Osteoblast (primary cell): ENCODE measurements around the gene SIN3A. TPM values are rescaled to one million over a fixed set of nuclear protein-coding genes. Genes with fewer than 3 reads are reported as not detected.
"Not testable (repeated sequence)": the region's sequence is repeated elsewhere in the genome, so short reads cannot be mapped to it uniquely, and the experiment has no call there.

Experiments used
- DNase-seq: peaks from one replicate; pipeline ENCODE4 v3.0.0; 2011; ENCODE audit warnings: low spot score, mixed read lengths; ENCODE audit not compliant: insufficient read length; ENCODE audit errors: missing footprints
- H2AFZ ChIP-seq: 2 replicates; pipeline ENCODE4 v1.6.0; 2011; ENCODE audit warnings: mild to moderate bottlenecking, low read length
- H3K27ac ChIP-seq: 2 replicates; pipeline ENCODE4 v1.5.1; 2011; ENCODE audit warnings: mild to moderate bottlenecking, low read depth, low read length, moderate library complexity
- H3K27me3 ChIP-seq: 2 replicates; pipeline ENCODE4 v1.6.0; 2012; ENCODE audit warnings: mild to moderate bottlenecking, control low read depth, inconsistent platforms, low read length, moderate library complexity; ENCODE audit not compliant: insufficient read depth
- H3K36me3 ChIP-seq: 2 replicates; pipeline ENCODE4 v1.5.1; 2011; ENCODE audit warnings: mild to moderate bottlenecking, low read length, control low read depth, moderate library complexity; ENCODE audit not compliant: insufficient read depth
- H3K4me1 ChIP-seq: 2 replicates; pipeline ENCODE4 v1.5.1; 2011; ENCODE audit warnings: mild to moderate bottlenecking, low read length, control low read depth, moderate library complexity; ENCODE audit not compliant: insufficient read depth
- H3K4me2 ChIP-seq: 2 replicates; pipeline ENCODE4 v1.6.0; 2011; ENCODE audit warnings: mild to moderate bottlenecking, low read length; ENCODE audit not compliant: insufficient read depth
- H3K4me3 ChIP-seq: fragments of 200-600 bp; sonication (generic); 3 replicates; pipeline ENCODE4 v1.5.1; 2012; ENCODE audit warnings: mild to moderate bottlenecking, low read length, inconsistent platforms; ENCODE audit not compliant: insufficient read depth
- H3K79me2 ChIP-seq: 2 replicates; pipeline ENCODE4 v1.6.0; 2012; ENCODE audit warnings: mild to moderate bottlenecking, low read length, control low read depth, inconsistent platforms; ENCODE audit not compliant: insufficient read depth
- H3K9me3 ChIP-seq: 2 replicates; pipeline ENCODE4 v1.5.1; 2011; ENCODE audit warnings: low read depth, low read length, control low read depth
- H4K20me1 ChIP-seq: 2 replicates; pipeline ENCODE4 v1.6.0; 2012; ENCODE audit warnings: mild to moderate bottlenecking, low read length, control low read depth; ENCODE audit not compliant: insufficient read depth
- total RNA-seq: library from RNA; depleted of rRNA; stranded (reverse); fragments of >200 nt; gene quantifications from 2 replicates; pipeline ENCODE4 v1.2.3, GENCODE V29; 2012
- TF ChIP-seq, protein P1 (sequence below): IDR thresholded peaks from 2 replicates; pipeline ENCODE4 v1.5.1; 2011; ENCODE audit warnings: mild to moderate bottlenecking, low read depth, low read length, moderate library complexity; ENCODE audit errors: extremely low read depth

SIN3A gene
- total RNA-seq, 1 donor, result 36.2 TPM

DNA sequence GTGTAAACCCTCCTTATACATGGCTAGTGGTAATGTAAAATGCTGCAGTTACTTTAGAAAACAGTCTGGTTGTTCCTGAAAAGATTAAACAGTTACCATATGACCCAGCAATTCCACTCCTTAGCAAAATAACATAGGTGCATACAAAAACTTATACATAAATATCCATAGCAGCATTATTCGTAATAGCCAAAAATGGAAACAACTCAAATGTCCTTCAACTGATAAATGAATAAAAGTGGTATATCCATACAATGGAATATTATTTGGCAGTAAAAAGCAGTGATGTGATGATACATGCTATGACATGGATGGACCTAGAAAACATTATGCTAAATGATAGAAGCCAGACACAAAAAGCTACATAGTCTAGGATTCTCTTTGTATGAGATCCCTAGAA lies 31.6 kb upstream of the SIN3A start:
- Histone ChIP-seq H3K4me1 (no peaks in the 10 kb centered on the region), H3K27me3 (no peaks in the 10 kb centered on the region), H3K4me2 (no peak overlapping the region), H3K36me3 (peaks cover 29% of the 10 kb centered on the region), H4K20me1 (no peaks in the 10 kb centered on the region), H3K4me3 (no peak overlapping the region), H2AFZ (no peak overlapping the region), H3K79me2 (no peaks in the 10 kb centered on the region), H3K27ac (no peak overlapping the region), H3K9me3 (no peaks in the 10 kb centered on the region)
- TF ChIP-seq, protein P1, sequence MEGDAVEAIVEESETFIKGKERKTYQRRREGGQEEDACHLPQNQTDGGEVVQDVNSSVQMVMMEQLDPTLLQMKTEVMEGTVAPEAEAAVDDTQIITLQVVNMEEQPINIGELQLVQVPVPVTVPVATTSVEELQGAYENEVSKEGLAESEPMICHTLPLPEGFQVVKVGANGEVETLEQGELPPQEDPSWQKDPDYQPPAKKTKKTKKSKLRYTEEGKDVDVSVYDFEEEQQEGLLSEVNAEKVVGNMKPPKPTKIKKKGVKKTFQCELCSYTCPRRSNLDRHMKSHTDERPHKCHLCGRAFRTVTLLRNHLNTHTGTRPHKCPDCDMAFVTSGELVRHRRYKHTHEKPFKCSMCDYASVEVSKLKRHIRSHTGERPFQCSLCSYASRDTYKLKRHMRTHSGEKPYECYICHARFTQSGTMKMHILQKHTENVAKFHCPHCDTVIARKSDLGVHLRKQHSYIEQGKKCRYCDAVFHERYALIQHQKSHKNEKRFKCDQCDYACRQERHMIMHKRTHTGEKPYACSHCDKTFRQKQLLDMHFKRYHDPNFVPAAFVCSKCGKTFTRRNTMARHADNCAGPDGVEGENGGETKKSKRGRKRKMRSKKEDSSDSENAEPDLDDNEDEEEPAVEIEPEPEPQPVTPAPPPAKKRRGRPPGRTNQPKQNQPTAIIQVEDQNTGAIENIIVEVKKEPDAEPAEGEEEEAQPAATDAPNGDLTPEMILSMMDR, result no peak
- no peak for DNase-seq

DNA sequence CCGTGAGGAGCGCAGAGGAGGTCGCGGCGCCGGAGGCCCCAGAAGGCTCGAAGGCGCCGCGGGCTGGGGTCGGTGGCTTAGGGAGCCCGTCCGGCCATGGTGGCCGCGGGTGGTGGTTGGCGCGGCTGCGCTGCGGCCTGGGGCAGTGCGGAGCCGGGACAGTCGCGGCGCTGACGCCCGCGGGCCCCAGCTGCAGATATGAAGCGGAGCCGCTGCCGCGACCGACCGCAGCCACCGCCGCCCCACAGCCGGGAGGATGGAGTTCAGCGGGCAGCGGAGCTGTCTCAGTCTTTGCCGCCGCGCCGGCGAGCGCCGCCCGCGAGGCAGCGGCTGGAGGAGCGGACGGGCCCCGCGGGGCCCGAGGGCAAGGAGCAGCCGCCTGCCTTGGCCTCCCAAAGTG lies 29.0 kb upstream of the SIN3A start:
- H3K79me2 ChIP-seq, DNase-seq, H2AFZ ChIP-seq, H4K20me1 ChIP-seq, H3K4me3 ChIP-seq, H3K27me3 ChIP-seq, H3K4me2 ChIP-seq, H3K9me3 ChIP-seq, H3K4me1 ChIP-seq, H3K27ac ChIP-seq: not testable (repeated sequence)
- peaks cover 22% of the 10 kb centered on the region for H3K36me3 ChIP-seq

DNA sequence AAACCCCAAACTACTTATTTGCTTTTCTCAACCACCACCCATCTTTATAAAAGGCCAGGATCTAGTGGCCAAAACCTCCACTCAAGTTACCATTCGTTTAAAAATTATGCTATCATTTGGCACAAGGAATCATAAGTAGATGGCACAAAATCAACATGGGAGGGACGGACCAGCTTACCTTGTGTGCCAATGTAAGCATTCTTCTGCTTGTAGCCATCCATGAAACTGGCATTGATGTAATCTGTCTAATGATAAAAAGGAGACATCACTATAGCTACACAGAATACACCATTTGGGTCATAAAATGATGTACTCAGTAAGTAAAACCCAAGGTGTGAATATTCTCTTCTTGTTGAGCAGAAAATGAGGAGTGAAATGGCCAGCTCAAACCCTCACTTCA lies 28.2 kb upstream of the SIN3A start:
- Histone ChIP-seq H3K36me3 (peaks cover 26% of the 10 kb centered on the region), H3K79me2 (no peaks in the 10 kb centered on the region), H3K4me1 (no peaks in the 10 kb centered on the region), H3K4me2 (no peak overlapping the region), H3K27me3 (no peaks in the 10 kb centered on the region), H3K27ac (no peak overlapping the region), H3K9me3 (no peaks in the 10 kb centered on the region), H4K20me1 (no peaks in the 10 kb centered on the region), H2AFZ (no peak overlapping the region), H3K4me3 (no peak overlapping the region)
- DNase-seq, result no peak
- TF ChIP-seq, protein P1, result no peak

DNA sequence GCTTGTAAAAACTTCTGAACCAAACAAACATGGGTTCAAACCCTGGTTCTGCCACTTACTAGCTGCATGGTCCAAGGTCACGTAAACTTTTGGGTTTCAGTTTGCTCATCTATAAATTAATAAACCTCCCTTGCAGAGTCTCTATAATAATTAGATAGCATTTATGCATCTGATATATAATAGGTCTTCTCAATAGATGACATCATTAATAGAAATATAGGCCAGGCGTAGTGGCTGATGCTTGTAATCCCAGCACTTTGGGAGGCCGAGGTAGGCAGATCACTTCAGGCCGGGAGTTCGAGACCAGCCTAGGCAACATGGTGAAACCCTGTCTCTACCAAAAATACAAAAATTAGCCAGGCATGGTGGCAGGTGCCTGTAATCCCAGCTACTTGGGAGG lies 25.6 kb upstream of the SIN3A start:
- peaks cover 33% of the 10 kb centered on the region for H3K36me3 ChIP-seq
- not testable (repeated sequence) for H2AFZ ChIP-seq, H3K27me3 ChIP-seq, H3K4me3 ChIP-seq, DNase-seq, H3K4me1 ChIP-seq, H3K79me2 ChIP-seq, H3K27ac ChIP-seq, H3K9me3 ChIP-seq, H4K20me1 ChIP-seq, H3K4me2 ChIP-seq

DNA sequence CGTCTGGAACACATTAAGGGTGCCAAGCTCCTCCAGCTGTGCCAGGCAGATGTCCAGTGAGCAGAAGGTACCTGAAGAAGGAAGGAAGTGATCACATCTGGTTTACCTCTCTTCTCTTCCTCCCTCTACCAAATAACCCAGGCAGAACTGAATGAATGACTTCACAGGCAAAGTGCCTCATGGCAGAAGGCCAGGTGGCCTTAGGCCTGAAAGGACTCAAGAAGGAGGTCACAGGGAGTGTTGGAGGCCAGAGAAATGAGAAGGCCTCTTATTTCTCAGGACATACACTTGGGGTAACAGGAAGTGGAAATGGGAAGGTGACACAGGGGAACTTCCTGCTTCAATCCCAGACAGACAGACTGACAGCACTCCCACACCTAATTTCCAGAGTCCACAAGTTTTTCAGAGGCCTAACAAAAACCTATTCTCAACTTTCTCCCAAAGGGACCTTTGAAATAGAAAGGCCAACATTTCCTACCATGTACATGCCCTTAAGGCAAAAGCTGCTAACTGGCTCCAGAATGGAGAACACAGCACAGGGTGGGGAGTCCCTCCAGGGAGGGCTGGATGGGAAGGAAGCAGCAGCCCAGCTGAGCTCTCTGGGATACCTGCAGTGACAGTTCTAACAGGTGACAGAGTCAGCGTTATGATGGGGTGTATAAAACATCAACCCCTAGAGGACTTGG lies 17.6 kb upstream of the SIN3A start:
- H3K4me1 ChIP-seq, result peaks cover 9% of the 10 kb centered on the region
- no peak overlapping the region for H3K4me3 ChIP-seq
- peaks cover 56% of the 10 kb centered on the region for H3K36me3 ChIP-seq
- no peak overlapping the region for H2AFZ ChIP-seq
- no peak overlapping the region for H3K27ac ChIP-seq
- no peaks in the 10 kb centered on the region for H3K27me3 ChIP-seq
- DNase-seq, result no peak
- H4K20me1 ChIP-seq, result peaks cover 7% of the 10 kb centered on the region
- no peak overlapping the region for H3K4me2 ChIP-seq
- no peaks in the 10 kb centered on the region for H3K79me2 ChIP-seq
- TF ChIP-seq, protein P1, result no peak
- no peaks in the 10 kb centered on the region for H3K9me3 ChIP-seq
